Measurements from ENCODE around the gene KREMEN1. TPM values are rescaled to one million over a fixed set of nuclear protein-coding genes. Genes with fewer than 3 reads are reported as not detected.

KREMEN1 gene
- total and polyA plus RNA-seq, 2 experiments from 2014 or later, result 7.5 to 10.5 TPM

DNA sequence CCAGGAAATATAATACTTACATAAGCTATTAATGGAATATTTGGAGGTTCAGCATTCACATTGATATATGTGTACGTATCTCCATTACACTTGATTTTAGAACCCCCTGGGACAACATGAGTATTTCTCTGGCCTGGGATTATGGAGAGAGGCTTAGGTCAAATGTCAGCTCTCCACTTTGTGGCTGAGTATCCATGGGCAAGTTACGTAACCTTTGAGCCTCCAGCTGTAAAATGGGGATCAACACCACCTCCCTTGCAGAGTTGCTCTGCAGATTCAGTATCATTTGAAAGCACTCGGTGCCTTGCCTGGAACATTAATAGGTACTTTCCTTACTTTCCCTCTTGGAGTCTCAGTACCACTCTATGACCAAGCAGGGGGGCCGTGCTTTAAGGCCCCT is 44.4 kb upstream of the KREMEN1 start:
- WGBS (ENCODE audit: low lambda C conversion rate, missing lambda C conversion rate), result 81% methylated on average over 4 of the region's 4 CpGs
- no peaks in the 10 kb centered on the region for H3K27me3 ChIP-seq
- no peaks in the 10 kb centered on the region for H3K9me3 ChIP-seq (ENCODE audit: low read depth)
- no peaks in the 10 kb centered on the region for H4K20me1 ChIP-seq (ENCODE audit: insufficient read depth, poor library complexity, severe bottlenecking)
- H3K9me2 ChIP-seq (replicated peaks; ENCODE audit: insufficient read depth), result no peaks in the 10 kb centered on the region
- no peak overlapping the region for H2AFZ ChIP-seq
- no peaks in the 10 kb centered on the region for H3K36me3 ChIP-seq (replicated peaks; ENCODE audit: insufficient read depth, low read depth)
- no peak overlapping the region for H3K27ac ChIP-seq
- peaks cover 39% of the 10 kb centered on the region for H3K4me1 ChIP-seq (ENCODE audit: insufficient read depth)
- H3K4me3 ChIP-seq, result no peak overlapping the region
- H3K79me2 ChIP-seq, result peaks cover 54% of the 10 kb centered on the region
- H3K4me2 ChIP-seq, result no peak overlapping the region
- TF ChIP-seq EZH2phosphoT487 (IDR thresholded peaks at IDR 0.05; ENCODE audit: low read depth, severe bottlenecking, unreplicated experiment) (no peak), EZH2 (IDR thresholded peaks at IDR 0.05; ENCODE audit: borderline replicate concordance) (no peak)
- TF ChIP-seq, protein P1, sequence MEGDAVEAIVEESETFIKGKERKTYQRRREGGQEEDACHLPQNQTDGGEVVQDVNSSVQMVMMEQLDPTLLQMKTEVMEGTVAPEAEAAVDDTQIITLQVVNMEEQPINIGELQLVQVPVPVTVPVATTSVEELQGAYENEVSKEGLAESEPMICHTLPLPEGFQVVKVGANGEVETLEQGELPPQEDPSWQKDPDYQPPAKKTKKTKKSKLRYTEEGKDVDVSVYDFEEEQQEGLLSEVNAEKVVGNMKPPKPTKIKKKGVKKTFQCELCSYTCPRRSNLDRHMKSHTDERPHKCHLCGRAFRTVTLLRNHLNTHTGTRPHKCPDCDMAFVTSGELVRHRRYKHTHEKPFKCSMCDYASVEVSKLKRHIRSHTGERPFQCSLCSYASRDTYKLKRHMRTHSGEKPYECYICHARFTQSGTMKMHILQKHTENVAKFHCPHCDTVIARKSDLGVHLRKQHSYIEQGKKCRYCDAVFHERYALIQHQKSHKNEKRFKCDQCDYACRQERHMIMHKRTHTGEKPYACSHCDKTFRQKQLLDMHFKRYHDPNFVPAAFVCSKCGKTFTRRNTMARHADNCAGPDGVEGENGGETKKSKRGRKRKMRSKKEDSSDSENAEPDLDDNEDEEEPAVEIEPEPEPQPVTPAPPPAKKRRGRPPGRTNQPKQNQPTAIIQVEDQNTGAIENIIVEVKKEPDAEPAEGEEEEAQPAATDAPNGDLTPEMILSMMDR (IDR thresholded peaks at IDR 0.05; ENCODE audit: poor library complexity), result no peak
- no peak for DNase-seq (ENCODE audit: low spot score)

DNA sequence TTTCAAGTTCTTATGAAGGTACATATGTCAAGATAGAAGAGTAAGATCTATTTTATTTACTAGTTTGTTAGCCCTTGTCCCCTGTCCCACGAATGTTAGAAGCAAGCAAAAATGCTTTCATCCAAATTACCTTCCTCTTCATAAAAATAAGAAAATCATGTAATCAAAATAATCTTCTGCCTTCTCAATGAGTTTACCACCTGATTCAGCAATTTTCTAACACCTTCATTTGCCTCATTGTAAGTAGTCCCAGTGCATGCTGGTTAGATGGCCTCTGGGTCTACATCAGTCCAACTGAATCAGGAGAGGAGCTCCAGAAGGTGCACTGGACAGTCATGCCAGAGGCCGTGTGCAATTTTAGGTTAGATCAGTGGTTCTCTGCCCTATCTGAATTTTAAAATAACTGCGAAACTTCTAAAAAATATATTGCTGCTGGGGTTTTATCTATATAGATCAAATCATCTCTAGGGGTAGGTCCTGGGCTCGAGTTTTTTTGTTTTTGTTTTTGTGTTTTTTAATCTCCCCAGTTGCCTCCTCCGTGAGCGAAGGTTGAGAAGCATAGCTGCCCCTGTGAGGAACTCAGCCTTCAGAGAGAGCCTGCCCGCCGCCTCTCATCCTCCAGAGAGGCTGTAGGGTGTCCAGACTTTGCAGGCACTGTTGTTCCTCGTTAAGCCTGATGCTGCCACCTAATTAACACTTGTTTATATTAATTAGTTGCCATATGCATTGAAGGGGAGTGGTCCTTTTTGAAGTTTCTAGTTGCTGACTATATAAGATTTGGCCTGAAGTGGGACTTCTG is 43.4 kb upstream of the KREMEN1 start:
- Histone ChIP-seq H2AFZ (peak overlapping the region; percentile 51), H3K4me1 (ENCODE audit: insufficient read depth) (peaks cover 33% of the 10 kb centered on the region), H3K79me2 (peaks cover 59% of the 10 kb centered on the region), H3K9me3 (ENCODE audit: low read depth) (no peaks in the 10 kb centered on the region), H3K4me3 (no peak overlapping the region), H4K20me1 (ENCODE audit: insufficient read depth, poor library complexity, severe bottlenecking) (no peaks in the 10 kb centered on the region), H3K9me2 (replicated peaks; ENCODE audit: insufficient read depth) (no peaks in the 10 kb centered on the region), H3K36me3 (replicated peaks; ENCODE audit: insufficient read depth, low read depth) (no peaks in the 10 kb centered on the region), H3K27ac (peak overlapping the region; percentile 91), H3K27me3 (no peaks in the 10 kb centered on the region), H3K4me2 (peak overlapping the region; percentile 85)
- DNase-seq (ENCODE audit: low spot score), result no peak
- TF ChIP-seq, protein P1 (IDR thresholded peaks at IDR 0.05; ENCODE audit: poor library complexity), result no peak
- TF ChIP-seq EZH2 (IDR thresholded peaks at IDR 0.05; ENCODE audit: borderline replicate concordance), result no peak
- TF ChIP-seq EZH2phosphoT487 (IDR thresholded peaks at IDR 0.05; ENCODE audit: low read depth, severe bottlenecking, unreplicated experiment), result no peak
- whole genome bisulfite sequencing (ENCODE audit: low lambda C conversion rate, missing lambda C conversion rate), result 83% methylated on average over 9 of the region's 9 CpGs

DNA sequence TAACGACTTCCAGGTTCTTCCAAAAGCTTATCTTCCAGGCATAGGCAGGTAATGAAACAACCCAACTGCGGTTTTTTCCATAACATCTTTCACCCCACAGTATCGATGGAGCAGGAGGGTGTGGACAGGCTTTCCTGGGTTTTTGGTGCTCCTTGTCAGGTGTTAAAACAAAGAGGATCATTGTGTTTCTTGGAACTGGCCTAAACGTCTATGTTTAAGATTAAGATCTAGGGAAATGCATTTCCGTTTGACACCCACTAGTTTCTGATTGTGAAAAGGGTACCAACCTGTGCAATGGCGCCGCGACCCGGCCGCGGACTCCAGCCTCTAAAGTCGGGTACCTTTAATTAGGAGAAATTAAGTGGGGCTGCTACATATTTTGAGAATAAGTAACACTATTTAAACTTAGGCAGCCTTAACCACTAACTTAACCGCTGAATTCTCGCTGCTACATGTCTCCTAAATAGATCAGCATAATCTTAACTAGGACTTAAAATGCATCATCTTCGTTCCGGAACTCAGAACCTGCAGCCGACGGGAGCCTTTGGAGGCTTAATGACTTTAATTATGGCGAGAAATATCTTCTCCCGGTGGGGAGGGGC is 42.7 kb upstream of the KREMEN1 start:
- H3K9me2 ChIP-seq (replicated peaks; ENCODE audit: insufficient read depth), result no peaks in the 10 kb centered on the region
- 16% methylated on average over 20 of the region's 20 CpGs for WGBS (ENCODE audit: low lambda C conversion rate, missing lambda C conversion rate)
- no peaks in the 10 kb centered on the region for H3K36me3 ChIP-seq (replicated peaks; ENCODE audit: insufficient read depth, low read depth)
- no peaks in the 10 kb centered on the region for H3K27me3 ChIP-seq
- peak overlapping the region; percentile 16 for H3K4me3 ChIP-seq
- peaks cover 60% of the 10 kb centered on the region for H3K79me2 ChIP-seq
- no peak for TF ChIP-seq EZH2phosphoT487 (IDR thresholded peaks at IDR 0.05; ENCODE audit: low read depth, severe bottlenecking, unreplicated experiment)
- no peak for TF ChIP-seq EZH2 (IDR thresholded peaks at IDR 0.05; ENCODE audit: borderline replicate concordance)
- TF ChIP-seq, protein P1 (IDR thresholded peaks at IDR 0.05; ENCODE audit: poor library complexity), result peak; percentile 20
- H3K9me3 ChIP-seq (ENCODE audit: low read depth), result no peaks in the 10 kb centered on the region
- H2AFZ ChIP-seq, result peak overlapping the region; percentile 51
- H3K27ac ChIP-seq, result peak overlapping the region; percentile 91
- no peaks in the 10 kb centered on the region for H4K20me1 ChIP-seq (ENCODE audit: insufficient read depth, poor library complexity, severe bottlenecking)
- peaks cover 33% of the 10 kb centered on the region for H3K4me1 ChIP-seq (ENCODE audit: insufficient read depth)
- peak overlapping the region; percentile 85 for H3K4me2 ChIP-seq
- DNase-seq (ENCODE audit: low spot score), result no peak
